Activated naive CD4-positive, alpha-beta T cell treated with anti-CD3 and anti-CD28 coated beads, Interleukin-2, amount 10 ng/mL, durations not matched to agents 5 hours and 36 hours (primary cell): ENCODE results near the gene CACNA1B. TPM values are rescaled to one million over a fixed set of nuclear protein-coding genes. Genes with fewer than 3 reads are reported as not detected.

Experiments used
- microRNA-seq: library from miRNA; unstranded; fragments of <30 nt; microRNA quantifications from one replicate; pipeline ENCODE4 v1.2.0, GENCODE V29; 2022; ENCODE audit warnings: borderline microRNAs expressed, borderline replicate concordance
- total RNA-seq, 2 experiments: library from RNA; stranded (reverse); gene quantifications; one replicate each; pipeline ENCODE4 v1.2.3, GENCODE V29; 2021

Gene CACNA1B
- total RNA-seq, result not detected

DNA sequence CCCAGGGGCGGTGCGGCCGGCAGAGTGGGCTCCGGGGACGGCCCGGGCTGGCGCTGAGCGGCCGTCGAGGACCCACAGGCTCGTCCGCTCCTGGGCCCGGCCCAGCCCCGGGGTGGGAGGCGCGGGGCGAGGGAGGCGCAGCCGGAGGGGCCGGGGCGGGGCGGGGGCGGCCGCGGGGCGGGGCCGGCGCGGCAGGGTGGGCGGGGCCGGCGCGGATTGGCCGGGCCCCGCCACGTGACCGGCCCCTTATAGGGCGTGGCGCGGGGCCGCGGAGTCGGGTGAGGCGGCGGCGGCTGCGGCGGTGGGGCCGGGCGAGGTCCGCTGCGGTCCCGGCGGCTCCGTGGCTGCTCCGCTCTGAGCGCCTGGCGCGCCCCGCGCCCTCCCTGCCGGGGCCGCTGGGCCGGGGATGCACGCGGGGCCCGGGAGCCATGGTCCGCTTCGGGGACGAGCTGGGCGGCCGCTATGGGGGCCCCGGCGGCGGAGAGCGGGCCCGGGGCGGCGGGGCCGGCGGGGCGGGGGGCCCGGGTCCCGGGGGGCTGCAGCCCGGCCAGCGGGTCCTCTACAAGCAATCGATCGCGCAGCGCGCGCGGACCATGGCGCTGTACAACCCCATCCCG is at the start of gene CACNA1B:
CACNA1B (plus strand) TSS at position 277 of the 617 bp plus-strand sequence; CDS start at position 429, 152 bp downstream.

Small RNAs within 50 kb of the gene (microRNA-seq; reads per million reads assigned to microRNA genes)
- not detected for gene MIR602
